MM.1S (cell line): ENCODE data around the gene PPP4R3A.

Experiments used
- EZH2 ChIP-seq: fragments of 300-600 bp; sonication (generic); optimal IDR thresholded peaks from 2 replicates; pipeline ENCODE3; 2017; ENCODE audit warnings: low read depth, mild to moderate bottlenecking, antibody characterized with exemption, low read length, mixed read lengths
- TF ChIP-seq, protein P1 (sequence below): fragments of 300-600 bp; sonication (generic); IDR thresholded peaks from 2 replicates; pipeline ENCODE4 v1.5.1; 2016; ENCODE audit warnings: antibody characterized with exemption, low read length, mixed read lengths

DNA sequence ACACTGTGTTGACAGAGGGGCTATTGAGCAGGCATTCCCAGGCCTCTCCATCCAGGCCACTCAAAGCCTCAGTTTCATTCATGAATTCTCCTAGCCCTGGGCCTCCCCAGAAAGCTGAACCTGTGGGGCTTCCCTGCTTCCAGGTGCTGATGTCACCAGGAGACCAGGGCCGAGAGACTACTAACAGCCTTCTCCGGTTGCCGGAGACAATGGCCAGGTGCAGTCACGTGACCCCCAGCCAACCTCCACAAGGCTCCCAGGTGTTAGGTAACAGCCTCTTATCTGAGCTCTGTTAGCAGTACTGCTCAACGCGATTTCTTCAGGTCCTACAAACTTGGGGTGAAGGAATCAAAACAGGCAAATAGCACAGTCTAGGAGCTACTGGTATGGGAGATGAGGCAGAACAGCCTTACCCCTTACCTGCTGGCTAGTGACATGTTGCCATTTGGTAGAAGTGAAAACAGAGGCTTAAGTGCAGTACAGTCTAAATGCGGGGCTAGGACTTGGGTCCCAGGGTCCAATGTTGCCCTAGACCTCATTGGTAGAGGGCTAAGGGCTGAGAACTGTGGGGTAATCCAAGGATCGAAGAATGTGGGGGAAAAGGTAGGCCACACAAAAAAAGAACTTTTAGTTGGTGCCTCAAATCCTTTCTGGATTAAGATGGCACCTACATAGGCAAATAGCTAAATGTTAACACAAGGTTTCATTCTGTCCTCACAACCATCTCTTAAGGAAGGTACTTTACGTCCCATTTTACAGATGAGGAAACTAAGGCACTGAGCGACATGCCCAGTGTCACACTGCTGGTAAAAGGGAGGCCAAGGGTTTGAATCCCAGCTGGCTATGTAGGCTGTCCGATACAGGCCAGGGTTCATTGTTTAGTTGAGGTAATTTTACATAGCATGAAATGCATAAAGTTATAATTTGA lies 96.3 kb downstream of the PPP4R3A start:
- TF ChIP-seq EZH2 = no peak
- TF ChIP-seq, protein P1, sequence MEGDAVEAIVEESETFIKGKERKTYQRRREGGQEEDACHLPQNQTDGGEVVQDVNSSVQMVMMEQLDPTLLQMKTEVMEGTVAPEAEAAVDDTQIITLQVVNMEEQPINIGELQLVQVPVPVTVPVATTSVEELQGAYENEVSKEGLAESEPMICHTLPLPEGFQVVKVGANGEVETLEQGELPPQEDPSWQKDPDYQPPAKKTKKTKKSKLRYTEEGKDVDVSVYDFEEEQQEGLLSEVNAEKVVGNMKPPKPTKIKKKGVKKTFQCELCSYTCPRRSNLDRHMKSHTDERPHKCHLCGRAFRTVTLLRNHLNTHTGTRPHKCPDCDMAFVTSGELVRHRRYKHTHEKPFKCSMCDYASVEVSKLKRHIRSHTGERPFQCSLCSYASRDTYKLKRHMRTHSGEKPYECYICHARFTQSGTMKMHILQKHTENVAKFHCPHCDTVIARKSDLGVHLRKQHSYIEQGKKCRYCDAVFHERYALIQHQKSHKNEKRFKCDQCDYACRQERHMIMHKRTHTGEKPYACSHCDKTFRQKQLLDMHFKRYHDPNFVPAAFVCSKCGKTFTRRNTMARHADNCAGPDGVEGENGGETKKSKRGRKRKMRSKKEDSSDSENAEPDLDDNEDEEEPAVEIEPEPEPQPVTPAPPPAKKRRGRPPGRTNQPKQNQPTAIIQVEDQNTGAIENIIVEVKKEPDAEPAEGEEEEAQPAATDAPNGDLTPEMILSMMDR = no peak
